ENCODE data around the gene ARL14. TPM values are rescaled to one million over a fixed set of nuclear protein-coding genes. Genes with fewer than 3 reads are reported as not detected.

Gene ARL14
- total RNA-seq, 2 experiments from 2014 or later: not detected

DNA sequence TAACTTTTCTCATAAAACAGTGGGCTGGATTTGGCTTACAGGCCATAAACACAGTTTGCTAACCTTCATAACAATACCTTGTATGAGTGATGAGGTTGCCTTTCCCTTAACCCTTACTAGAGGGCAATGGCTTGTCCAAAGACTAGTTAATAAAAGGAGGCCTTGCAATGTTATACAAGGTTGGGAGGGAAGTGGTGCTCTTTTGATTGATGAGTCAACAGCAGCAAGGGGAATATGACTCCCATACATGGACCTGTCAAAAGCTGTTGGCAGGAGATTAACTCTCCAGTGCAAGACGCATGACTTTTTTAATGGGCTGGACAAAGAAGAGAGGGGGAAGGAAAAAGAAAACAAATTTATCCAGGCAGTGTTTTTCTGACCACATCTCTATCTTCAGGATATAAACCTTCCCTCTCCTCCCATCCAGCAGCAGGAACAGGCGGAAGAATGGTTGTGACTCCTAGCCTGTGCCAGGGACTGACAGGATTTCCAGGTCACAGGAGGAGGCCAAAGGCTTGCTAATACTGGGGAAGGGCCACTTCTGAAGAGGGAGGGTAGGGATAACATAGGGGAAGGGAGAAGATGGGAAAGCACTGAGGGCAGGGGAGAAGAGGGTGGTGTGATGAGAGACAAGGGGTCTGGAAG, 35.2 kb upstream of the ARL14 start:
- H3K4me1 Mint-ChIP-seq (ENCODE audit: low read depth): no peaks in the 10 kb centered on the region
- TF ChIP-seq CTCF (IDR thresholded peaks at IDR 0.05): no peak
- H3K4me3 Mint-ChIP-seq: no peak overlapping the region
- H3K27ac Mint-ChIP-seq: no peak overlapping the region
- ChIA-PET CTCF (no interaction called here), POLR2A (no interaction called here)
- intact Hi-C loops (cut with DNase I, micrococcal nuclease): no loop called here
- no peak overlapping the region for H3K27ac ChIP-seq (ENCODE audit: low read depth in 1 of 2, low read length in 2 of 2)
- H3K4me1 ChIP-seq (ENCODE audit: insufficient read depth, low read length): no peaks in the 10 kb centered on the region
- no peak overlapping the region for H3K4me3 ChIP-seq (ENCODE audit: low read length)
- H3K36me3 ChIP-seq (ENCODE audit: insufficient read depth, low read length): no peaks in the 10 kb centered on the region
- H3K36me3 Mint-ChIP-seq (ENCODE audit: low read depth): no peaks in the 10 kb centered on the region
- no peaks in the 10 kb centered on the region for H3K9me3 ChIP-seq (ENCODE audit: control insufficient read depth in 1 of 2, insufficient read depth in 1 of 2, low read length in 2 of 2)
- H3K27me3 Mint-ChIP-seq: no peaks in the 10 kb centered on the region
- H3K9me3 Mint-ChIP-seq: no peaks in the 10 kb centered on the region
- no peak for ATAC-seq (ENCODE audit: poor library complexity)
- DNase-seq: no peak
- H3K27me3 ChIP-seq (ENCODE audit: control insufficient read depth in 1 of 2, insufficient read depth in 2 of 2, low read length in 2 of 2): no peaks in the 10 kb centered on the region

- ChIA-PET CTCF (no interaction called here), POLR2A (no interaction called here)
- no peak overlapping the region for H3K4me3 Mint-ChIP-seq
- no peaks in the 10 kb centered on the region for H3K36me3 Mint-ChIP-seq (ENCODE audit: low read depth)
- Histone ChIP-seq H3K4me3 (ENCODE audit: low read length) (no peak overlapping the region), H3K9me3 (ENCODE audit: control insufficient read depth in 1 of 2, insufficient read depth in 1 of 2, low read length in 2 of 2) (no peaks in the 10 kb centered on the region), H3K36me3 (ENCODE audit: insufficient read depth, low read length) (no peaks in the 10 kb centered on the region), H3K27ac (ENCODE audit: low read depth in 1 of 2, low read length in 2 of 2) (no peak overlapping the region), H3K4me1 (ENCODE audit: insufficient read depth, low read length) (no peaks in the 10 kb centered on the region), H3K27me3 (ENCODE audit: control insufficient read depth in 1 of 2, insufficient read depth in 2 of 2, low read length in 2 of 2) (no peaks in the 10 kb centered on the region)
- TF ChIP-seq CTCF (IDR thresholded peaks at IDR 0.05): no peak
- no peaks in the 10 kb centered on the region for H3K4me1 Mint-ChIP-seq (ENCODE audit: low read depth)
- no peak for DNase-seq
- H3K27me3 Mint-ChIP-seq: no peaks in the 10 kb centered on the region
- H3K27ac Mint-ChIP-seq: no peak overlapping the region
- H3K9me3 Mint-ChIP-seq: no peaks in the 10 kb centered on the region
- intact Hi-C loops (cut with DNase I, micrococcal nuclease): no loop called here
- no peak for ATAC-seq (ENCODE audit: poor library complexity)
These were observed 33.0 kb upstream of the ARL14 start for GRCh38 chr3:160643994-160644393.

- ATAC-seq (ENCODE audit: poor library complexity) (no peak), DNase-seq (no peak)
- TF ChIP-seq CTCF (IDR thresholded peaks at IDR 0.05): no peak
- Mint-ChIP-seq H3K27me3 (no peaks in the 10 kb centered on the region), H3K4me1 (ENCODE audit: low read depth) (no peaks in the 10 kb centered on the region), H3K27ac (no peak overlapping the region), H3K36me3 (ENCODE audit: low read depth) (no peaks in the 10 kb centered on the region), H3K9me3 (no peaks in the 10 kb centered on the region), H3K4me3 (no peak overlapping the region)
- Histone ChIP-seq H3K4me1 (ENCODE audit: insufficient read depth, low read length) (no peaks in the 10 kb centered on the region), H3K27ac (ENCODE audit: low read depth in 1 of 2, low read length in 2 of 2) (no peak overlapping the region), H3K27me3 (ENCODE audit: control insufficient read depth in 1 of 2, insufficient read depth in 2 of 2, low read length in 2 of 2) (no peaks in the 10 kb centered on the region), H3K36me3 (ENCODE audit: insufficient read depth, low read length) (no peaks in the 10 kb centered on the region), H3K4me3 (ENCODE audit: low read length) (no peak overlapping the region), H3K9me3 (ENCODE audit: control insufficient read depth in 1 of 2, insufficient read depth in 1 of 2, low read length in 2 of 2) (no peaks in the 10 kb centered on the region)
- ChIA-PET CTCF (no interaction called here), POLR2A (no interaction called here)
- intact Hi-C loops (cut with DNase I, micrococcal nuclease): no loop called here
These were observed 32.5 kb upstream of the ARL14 start for GRCh38 chr3:160644491-160644890.
